ENCODE data around the gene LPCAT1.

DNA sequence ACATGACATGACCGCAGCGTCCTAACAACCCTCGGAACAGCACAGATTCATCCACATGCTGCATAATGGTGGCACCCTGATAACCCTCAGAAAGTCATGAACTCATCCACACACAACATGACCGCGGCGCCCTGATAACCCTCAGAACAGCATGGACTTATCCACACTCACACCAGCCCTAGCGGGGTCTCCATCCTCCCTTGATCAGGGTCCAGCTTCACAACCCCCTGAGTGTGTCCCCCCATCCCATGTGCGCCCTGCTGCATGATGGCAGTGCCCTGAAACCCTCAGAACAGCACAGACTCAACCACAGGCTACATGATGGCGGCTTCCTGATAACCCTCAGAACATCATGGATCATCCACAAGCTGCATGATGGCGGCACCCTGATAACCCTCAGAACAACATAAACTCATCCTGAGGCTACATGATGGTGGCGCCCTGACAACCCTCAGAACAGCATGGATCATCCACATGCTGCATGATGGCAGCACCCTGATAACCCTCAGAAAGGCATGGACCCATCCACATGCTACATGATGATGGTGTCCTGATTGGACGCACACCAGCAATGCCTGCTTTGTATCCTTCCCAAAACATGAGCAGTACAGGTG lies 106.8 kb downstream of the LPCAT1 start:
- TF ChIP-seq ZNF274 (IDR thresholded peaks at IDR 0.05; ENCODE audit: low read depth, low read length) (no peak), SUZ12 (IDR thresholded peaks at IDR 0.05; ENCODE audit: extremely low read depth, insufficient read depth, insufficient read length) (no peak), YY1 (IDR thresholded peaks at IDR 0.05; ENCODE audit: insufficient read depth, insufficient read length) (no peak)
